DMS53 treated with DMSO at 0.1 percent for 48 hours (cell line): ENCODE measurements around the gene NEGR1.

Experiments
- DNase-seq: peaks from one replicate; lab custom pipeline; 2025; ENCODE audit not compliant: unreplicated experiment; lab: John Stamatoyannopoulos, UW

The NEGR1 gene

DNA sequence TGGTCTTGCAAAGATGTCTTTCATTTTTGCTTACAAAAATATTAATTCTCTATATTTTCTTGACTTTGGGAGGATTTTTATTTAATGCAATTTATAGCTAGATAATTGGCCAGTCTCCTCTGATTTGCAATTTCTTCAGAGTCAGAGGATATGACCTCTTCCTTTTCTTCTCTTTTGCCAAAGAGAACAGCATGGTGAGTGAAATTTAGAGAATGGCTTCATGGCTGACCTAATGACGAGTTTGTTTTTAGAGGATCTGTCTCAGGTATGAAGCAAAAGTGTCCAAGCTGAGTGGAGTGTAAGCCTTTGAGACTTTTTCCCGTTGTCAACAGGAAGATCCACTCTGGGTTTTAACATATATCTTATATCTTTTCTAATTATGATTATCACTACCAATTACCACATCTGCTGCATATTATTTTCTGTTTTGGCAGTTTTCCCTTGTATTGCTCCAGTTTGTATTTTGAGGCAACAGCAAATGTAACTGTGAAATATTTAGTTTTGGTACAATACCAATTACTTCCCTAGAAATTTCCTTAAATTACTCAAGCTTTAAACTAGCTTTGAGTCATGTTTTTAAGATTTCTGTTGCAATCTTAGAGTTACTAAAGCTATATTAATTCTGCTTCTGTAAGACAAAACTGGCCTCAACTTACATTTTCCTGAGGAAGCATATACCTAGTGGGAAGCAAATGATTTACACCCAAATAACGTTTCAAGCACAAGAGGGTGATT, 868.7 kb downstream of the NEGR1 start:
- DNase-seq, result no peak

DNA sequence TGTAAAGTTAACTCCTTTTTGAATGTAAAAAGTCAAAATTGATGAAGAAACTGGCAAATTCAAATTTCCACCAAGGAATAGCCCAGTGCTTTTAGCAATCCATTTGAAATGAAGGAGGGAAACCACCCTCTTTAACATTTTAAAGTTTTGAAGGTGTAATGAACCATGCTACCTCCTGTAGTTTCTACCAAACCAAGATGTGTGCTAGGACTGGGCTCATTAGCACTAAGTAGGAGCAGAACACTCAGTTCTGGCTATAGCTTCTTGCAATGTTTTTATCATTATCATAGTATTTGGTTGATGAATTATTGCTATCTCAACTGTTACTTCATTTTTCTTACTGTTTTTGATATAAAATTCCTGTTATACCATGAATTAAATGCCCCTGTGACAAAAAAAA, 882.3 kb downstream of the NEGR1 start:
- no peak for DNase-seq

DNA sequence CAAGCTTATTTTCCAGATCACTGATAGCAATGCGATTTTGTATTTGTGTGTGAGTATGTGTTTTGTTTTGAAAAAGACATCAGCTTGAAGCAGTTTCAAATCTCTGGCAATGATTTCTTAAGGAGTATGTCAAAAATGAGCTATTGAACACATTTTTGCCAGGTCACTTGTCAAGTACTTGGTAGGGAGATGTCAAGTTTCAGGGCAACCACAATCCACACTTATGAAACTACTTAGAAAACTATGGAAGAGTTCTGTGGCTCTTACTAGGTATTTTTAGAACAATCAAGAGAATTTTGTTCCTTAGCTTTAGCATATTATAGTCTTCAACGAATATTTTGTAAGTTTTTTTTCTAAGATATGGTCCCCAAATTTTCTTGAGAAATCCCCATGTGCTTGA, 882.7 kb downstream of the NEGR1 start:
- no peak for DNase-seq

DNA sequence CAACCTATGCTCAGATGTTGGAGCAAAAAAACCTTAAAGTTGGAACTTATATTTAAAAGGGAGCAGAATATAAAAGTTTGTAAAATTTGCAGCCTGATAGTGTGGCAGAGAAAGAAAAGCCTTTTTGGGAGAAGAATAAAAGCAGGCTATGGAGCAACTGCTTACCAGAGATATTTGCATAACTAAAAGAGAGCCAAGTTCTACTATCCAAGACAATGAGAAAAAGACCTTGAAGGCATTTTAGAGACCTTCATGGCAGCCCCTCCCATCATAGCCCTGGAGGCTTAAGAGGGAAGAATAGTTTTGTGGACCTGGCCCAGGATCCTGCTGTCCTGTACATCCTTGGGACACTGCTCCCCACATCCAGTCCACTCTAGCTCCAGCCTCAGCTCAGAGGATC, 889.0 kb downstream of the NEGR1 start:
- no peak for DNase-seq

DNA sequence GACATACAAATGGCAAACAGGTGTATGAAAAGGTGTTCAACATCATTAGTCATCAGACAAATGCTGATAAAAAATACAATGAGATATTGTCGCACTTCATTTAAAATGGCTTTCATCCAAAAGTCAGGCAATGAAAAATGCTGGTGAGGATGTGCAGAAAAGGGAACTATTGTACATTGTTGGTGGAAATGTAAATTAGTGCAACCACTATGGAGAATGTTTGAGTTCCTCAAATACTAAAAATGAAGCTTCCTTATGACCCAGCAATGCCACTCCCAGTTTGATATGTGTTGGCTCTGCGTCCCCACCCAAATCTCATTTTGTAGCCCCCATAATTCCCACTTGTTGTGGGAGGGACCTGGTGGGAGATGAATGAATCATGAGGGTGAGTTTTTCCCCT, 891.8 kb downstream of the NEGR1 start:
- DNase-seq, result no peak

DNA sequence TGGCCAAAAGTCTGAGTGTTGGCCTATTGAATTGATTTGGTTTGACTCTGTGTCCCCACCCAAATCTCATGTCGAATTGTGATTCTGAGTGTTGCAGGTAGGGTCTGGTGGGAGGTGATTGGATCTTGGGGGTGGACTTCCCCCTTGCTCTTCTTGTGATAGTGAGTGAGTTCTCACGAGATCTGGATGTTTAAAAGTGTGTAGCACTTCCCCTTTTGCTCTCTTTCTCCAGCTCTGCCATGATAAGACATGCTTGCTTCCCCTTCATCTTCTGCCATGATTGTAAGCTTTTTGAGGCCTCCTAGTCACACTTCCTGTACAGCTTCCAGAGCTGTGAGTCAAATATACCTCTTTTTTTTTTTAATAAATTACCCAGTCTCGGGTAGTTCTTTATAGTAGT, 904.5 kb downstream of the NEGR1 start:
- no peak for DNase-seq

DNA sequence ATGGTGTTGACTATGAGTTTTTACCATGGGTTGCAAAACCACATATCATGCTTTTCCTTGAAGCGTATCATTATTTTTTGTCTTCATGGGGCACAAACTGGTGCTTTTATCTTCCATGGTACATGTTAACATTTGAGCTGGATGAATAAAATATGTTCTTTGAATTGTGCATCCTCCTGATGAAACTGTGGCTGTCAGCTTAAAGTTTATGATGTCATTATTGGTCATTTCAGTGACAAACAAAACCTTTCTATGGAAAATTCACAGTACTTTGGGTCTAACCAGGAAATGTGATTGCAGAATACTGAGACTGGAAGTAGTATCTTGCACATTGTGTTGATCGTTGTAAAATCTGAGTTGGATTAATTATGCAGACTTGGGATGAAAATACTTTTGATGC, 909.8 kb downstream of the NEGR1 start:
- no peak for DNase-seq

DNA sequence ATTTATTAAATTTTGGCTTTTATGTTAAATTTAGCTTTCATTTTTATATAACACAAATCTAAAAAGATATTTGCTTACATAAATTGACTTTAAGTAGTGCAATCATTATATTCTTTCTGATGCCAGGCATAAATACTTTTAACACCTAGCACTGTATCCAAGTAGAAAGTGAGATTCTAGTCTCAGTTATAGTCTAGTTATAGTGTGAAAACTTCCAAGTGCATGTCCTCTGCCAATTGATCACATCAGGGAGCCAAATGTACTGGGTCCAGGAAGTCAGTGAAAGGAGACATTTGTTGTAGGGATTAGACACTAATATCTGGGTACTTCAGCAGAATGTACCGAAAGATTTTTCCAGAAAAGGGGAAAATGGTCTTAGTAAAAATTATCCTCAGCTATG, 910.8 kb downstream of the NEGR1 start:
- no peak for DNase-seq

DNA sequence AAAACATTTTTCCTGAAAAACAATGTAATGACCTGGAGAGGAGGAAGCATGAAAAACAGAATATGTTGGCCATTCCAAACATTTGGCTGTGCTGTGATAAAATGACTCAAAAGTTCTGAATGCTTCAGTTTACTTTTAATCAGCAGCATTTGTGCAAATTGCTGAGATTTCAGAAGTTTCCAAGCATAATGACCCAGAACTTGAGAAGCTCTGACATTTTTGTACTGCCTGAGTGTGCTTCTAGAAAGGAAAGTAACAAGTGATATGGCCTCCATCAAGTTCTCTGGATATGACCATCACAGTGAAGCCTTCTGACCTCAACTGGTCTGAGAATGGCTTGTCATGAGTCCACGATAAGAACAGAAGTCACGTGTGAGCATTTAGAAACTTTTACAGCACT, 918.1 kb downstream of the NEGR1 start:
- DNase-seq, result no peak

DNA sequence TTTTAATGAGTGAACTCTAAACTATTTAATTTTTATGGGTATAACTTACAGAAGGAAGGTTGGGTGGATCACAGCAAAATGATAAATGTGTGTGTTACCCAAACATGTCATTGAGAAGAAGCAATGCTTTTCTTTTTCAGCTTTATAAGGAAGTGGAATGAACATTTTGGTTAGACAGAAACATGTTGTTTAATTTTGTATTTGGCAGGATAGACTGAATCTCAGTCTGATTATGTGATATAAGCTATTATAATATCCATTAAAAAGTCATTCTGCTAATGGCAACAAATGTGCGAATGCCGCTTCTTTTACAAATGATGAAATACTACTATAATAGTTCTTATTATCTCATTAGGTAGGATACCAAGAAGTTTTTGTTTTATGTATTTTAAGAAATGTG, 919.6 kb downstream of the NEGR1 start:
- DNase-seq, result no peak

DNA sequence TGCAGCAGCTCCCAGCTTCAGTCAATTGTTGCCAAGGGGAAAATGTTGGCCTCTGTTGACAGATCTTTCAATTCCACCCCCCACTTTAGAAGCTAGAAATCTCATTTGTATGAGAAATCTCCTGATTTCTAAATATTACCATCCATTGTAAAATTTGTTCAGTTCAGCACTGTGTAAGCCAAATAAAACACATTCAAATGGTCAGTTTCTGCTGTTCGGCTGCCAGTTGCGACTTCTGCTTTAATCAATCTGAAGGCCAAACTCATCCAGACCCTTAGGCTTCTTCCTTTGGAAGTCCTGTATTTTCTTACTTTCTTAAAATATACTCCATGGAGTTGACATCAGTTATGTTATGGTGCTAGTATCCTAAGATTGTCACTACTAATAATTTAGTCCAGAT, 920.3 kb downstream of the NEGR1 start:
- DNase-seq, result no peak

DNA sequence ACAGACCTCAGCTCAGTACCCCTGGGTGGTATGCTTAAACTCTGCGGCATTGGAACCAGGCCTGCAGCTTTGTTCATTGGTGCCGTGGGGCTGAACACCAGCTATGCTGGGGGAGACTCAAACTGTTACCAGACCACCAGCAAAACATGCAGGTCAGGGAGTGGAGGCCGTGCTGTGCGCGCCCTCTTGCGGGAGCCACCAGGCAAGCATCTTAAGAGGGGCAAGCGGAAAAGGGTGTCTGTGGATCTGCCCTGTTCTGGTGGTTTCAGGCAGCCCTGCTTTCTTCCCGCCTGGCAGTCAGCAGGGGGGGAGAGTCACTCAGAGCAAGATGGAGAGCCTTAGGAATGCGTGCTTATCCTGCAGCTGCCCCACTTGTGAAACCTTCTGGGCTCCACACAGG, 924.6 kb downstream of the NEGR1 start:
- DNase-seq, result no peak

DNA sequence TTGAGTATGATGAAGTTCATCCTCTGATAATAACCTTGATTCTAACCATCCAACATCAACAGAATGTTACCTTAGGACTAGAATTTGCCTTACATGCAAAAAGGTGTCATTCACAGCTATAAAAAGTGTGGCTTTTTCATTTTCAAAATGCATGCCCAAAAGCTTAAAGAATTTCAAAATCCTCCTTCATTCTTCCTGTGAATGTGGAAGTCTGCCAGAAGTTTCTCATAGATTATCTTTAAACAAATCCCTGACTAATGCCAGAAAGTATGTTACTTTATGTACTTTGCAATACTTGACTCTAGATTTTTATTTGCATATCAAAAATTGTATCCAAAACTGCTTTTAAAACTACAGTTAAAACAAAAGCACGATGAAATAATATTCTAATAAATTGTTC, 930.9 kb downstream of the NEGR1 start:
- no peak for DNase-seq

DNA sequence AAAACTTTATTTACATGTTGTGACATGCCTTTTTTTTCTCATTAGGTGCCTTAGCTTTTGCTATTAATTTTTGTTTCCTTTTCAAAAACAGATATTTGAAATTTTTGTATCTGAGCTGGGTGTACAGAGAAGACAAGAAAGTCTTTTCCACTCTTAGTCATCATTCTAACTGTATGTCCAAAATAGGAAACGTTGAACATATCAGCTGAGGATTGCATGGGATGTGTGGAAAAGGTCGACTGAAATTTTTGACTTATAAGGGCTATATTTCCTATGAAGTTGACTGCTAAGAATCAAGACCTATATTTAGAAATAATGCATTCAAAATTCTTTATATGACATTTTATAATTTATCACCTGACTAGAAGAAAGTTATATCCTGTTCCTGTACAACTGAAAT, 931.5 kb downstream of the NEGR1 start:
- DNase-seq, result no peak

DNA sequence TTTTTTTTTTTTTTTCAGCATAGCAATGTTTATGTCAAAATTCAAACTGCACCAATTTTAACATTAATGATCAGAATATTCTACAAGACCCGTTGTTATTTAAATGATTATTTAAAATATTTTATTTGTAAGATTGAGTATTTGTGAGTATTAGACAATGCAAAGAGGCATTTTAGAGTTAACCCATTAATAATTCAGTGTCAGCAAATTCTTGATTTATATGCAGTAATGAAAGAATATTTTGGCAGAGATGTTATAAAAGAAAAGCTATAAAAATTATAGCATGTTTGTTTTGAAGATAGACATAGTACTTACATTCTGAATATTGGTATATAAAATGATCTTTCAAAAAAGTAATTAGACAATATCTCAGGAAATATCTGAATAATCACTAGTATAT, 932.0 kb downstream of the NEGR1 start:
- no peak for DNase-seq
